HG02623 (cell line): Measurements from ENCODE around the gene VEGFD.
"Not testable (repeated sequence)": the region's sequence is repeated elsewhere in the genome, so short reads cannot be mapped to it uniquely, and the experiment has no call there.

Experiments used
- ATAC-seq: cut with Tn5 transposase; IDR thresholded peaks from one replicate; pipeline ENCODE4 v1.9.1; 2021; ENCODE audit warnings: moderate library complexity; ENCODE audit not compliant: unreplicated experiment

VEGFD gene

GRCh38 chrX:15314472-15314871 lies 69.7 kb downstream of the VEGFD start:
- ATAC-seq: no peak

GRCh38 chrX:15311119-15311518 lies 73.1 kb downstream of the VEGFD start:
- no peak for ATAC-seq

GRCh38 chrX:15310117-15310516 lies 74.1 kb downstream of the VEGFD start:
- ATAC-seq: no peak

GRCh38 chrX:15305899-15306298 lies 78.3 kb downstream of the VEGFD start:
- ATAC-seq: not testable (repeated sequence)

- ATAC-seq: no peak
These were observed 82.3 kb downstream of the VEGFD start for GRCh38 chrX:15301924-15302323.

GRCh38 chrX:15299941-15300851 lies 84.0 kb downstream of the VEGFD start:
- ATAC-seq: no peak

- ATAC-seq: no peak
These were observed 85.4 kb downstream of the VEGFD start for GRCh38 chrX:15298780-15299179.

- no peak for ATAC-seq
These were observed 86.0 kb downstream of the VEGFD start for GRCh38 chrX:15298201-15298600.
